CMK (cell line): ENCODE measurements around the gene SRGN.
"Not testable (repeated sequence)": the region's sequence is repeated elsewhere in the genome, so short reads cannot be mapped to it uniquely, and the experiment has no call there.

Experiments used
- DNase-seq: peaks from one replicate; pipeline ENCODE4 v3.0.0-alpha.2; 2010; ENCODE audit warnings: low read depth

SRGN gene

GRCh38 chr10:69141304-69141703 is 53.4 kb downstream of the SRGN start:
- DNase-seq, result no peak

- not testable (repeated sequence) for DNase-seq
Measured at GRCh38 chr10:69142074-69142473, 54.2 kb downstream of the SRGN start.

GRCh38 chr10:69142983-69143382 is 55.1 kb downstream of the SRGN start:
- DNase-seq, result no peak

- no peak for DNase-seq
Measured at GRCh38 chr10:69145329-69145728, 57.4 kb downstream of the SRGN start.

GRCh38 chr10:69145864-69146263 is 58.0 kb downstream of the SRGN start:
- DNase-seq, result no peak

GRCh38 chr10:69146759-69147158 is 58.9 kb downstream of the SRGN start:
- no peak for DNase-seq

GRCh38 chr10:69151984-69152383 is 64.1 kb downstream of the SRGN start:
- DNase-seq, result no peak

- no peak for DNase-seq
Measured at GRCh38 chr10:69153227-69153626, 65.3 kb downstream of the SRGN start.
